Neutrophil (primary cell): ENCODE data around the gene DGCR8.
"Not testable (repeated sequence)": the region's sequence is repeated elsewhere in the genome, so short reads cannot be mapped to it uniquely, and the experiment has no call there.

Source experiments
- H3K27ac ChIP-seq: fragments of 200-600 bp; sonication (generic); 2 replicates; pipeline ENCODE4 v1.5.1; 2016; ENCODE audit warnings: mild to moderate bottlenecking, moderate library complexity
- H3K27me3 ChIP-seq: fragments of 200-600 bp; sonication (generic); 2 replicates; pipeline ENCODE4 v1.6.0; 2016; ENCODE audit warnings: mild to moderate bottlenecking
- H3K36me3 ChIP-seq: fragments of 200-600 bp; sonication (generic); 2 replicates; pipeline ENCODE4 v1.5.1; 2017
- H3K4me1 ChIP-seq, 2 experiments: fragments of 200-600 bp in 1 of 2; sonication (generic) in 1 of 2; 1 replicate in 1 of 2; 2 replicates in 1 of 2; pipeline versions ENCODE4 v1.5.1 to v1.6.1; 2013 to 2016; ENCODE audit warnings: low read depth in 1 of 2, low read length in 1 of 2, mild to moderate bottlenecking in 1 of 2, moderate library complexity in 1 of 2; ENCODE audit not compliant: control insufficient read depth in 1 of 2, insufficient read depth in 1 of 2
- H3K4me3 ChIP-seq, 2 experiments: fragments of 200-600 bp in 1 of 2; sonication (generic) in 1 of 2; 1 replicate in 1 of 2; 2 replicates in 1 of 2; pipeline ENCODE4 v1.5.1; 2013 to 2016; ENCODE audit warnings: low read depth in 1 of 2, low read length in 1 of 2, mild to moderate bottlenecking in 1 of 2, moderate library complexity in 1 of 2
- H3K9me3 ChIP-seq: fragments of 200-600 bp; sonication (generic); 2 replicates; pipeline ENCODE4 v1.5.1; 2016
- CTCF ChIP-seq: fragments of 200-600 bp; sonication (generic); IDR thresholded peaks from 2 replicates; pipeline ENCODE4 v1.5.1; 2016; ENCODE audit warnings: antibody characterized with exemption

DGCR8 gene

GRCh38 chr22:20156042-20156389, 76.0 kb downstream of the DGCR8 start:
- Histone ChIP-seq H3K4me3 (no peak overlapping the region), H3K9me3 (no peaks in the 10 kb centered on the region)

GRCh38 chr22:20156611-20157429, 76.8 kb downstream of the DGCR8 start:
- H3K4me3 ChIP-seq: no peak overlapping the region
- peak; percentile 92 for TF ChIP-seq CTCF

More at GRCh38 chr22:20156042-20156389, 76.0 kb downstream of the DGCR8 start:
- Histone ChIP-seq H3K27me3 (peaks cover 50% of the 10 kb centered on the region), H3K36me3 (no peaks in the 10 kb centered on the region), H3K4me1 (no peaks in the 10 kb centered on the region), H3K27ac (no peak overlapping the region)
- TF ChIP-seq CTCF: no peak

GRCh38 chr22:20157430-20158183, 77.6 kb downstream of the DGCR8 start:
- Histone ChIP-seq H3K4me1 (no peaks in the 10 kb centered on the region), H3K36me3 (no peaks in the 10 kb centered on the region), H3K27me3 (peaks cover 50% of the 10 kb centered on the region), H3K27ac (no peak overlapping the region), H3K4me3 (no peak overlapping the region), H3K9me3 (no peaks in the 10 kb centered on the region)
- TF ChIP-seq CTCF: no peak

More at GRCh38 chr22:20156611-20157429, 76.8 kb downstream of the DGCR8 start:
- Histone ChIP-seq H3K27me3 (peaks cover 50% of the 10 kb centered on the region), H3K27ac (no peak overlapping the region), H3K9me3 (no peaks in the 10 kb centered on the region), H3K4me1 (no peaks in the 10 kb centered on the region), H3K36me3 (no peaks in the 10 kb centered on the region)

GRCh38 chr22:20158391-20159036, 78.5 kb downstream of the DGCR8 start:
- Histone ChIP-seq H3K4me1 (no peaks in the 10 kb centered on the region), H3K27ac (no peak overlapping the region), H3K27me3 (peaks cover 50% of the 10 kb centered on the region), H3K4me3 (no peak overlapping the region), H3K36me3 (no peaks in the 10 kb centered on the region), H3K9me3 (no peaks in the 10 kb centered on the region)
- TF ChIP-seq CTCF: no peak

GRCh38 chr22:20159076-20159475, 79.0 kb downstream of the DGCR8 start:
- Histone ChIP-seq H3K27me3 (peaks cover 46% of the 10 kb centered on the region), H3K27ac (no peak overlapping the region), H3K36me3 (no peaks in the 10 kb centered on the region), H3K4me3 (no peak overlapping the region), H3K9me3 (no peaks in the 10 kb centered on the region), H3K4me1 (no peaks in the 10 kb centered on the region)
- TF ChIP-seq CTCF: no peak

- not testable (repeated sequence) for H3K4me3 ChIP-seq, H3K36me3 ChIP-seq, H3K9me3 ChIP-seq, H3K4me1 ChIP-seq, H3K27ac ChIP-seq
- peaks cover 44% of the 10 kb centered on the region for H3K27me3 ChIP-seq
Observed at GRCh38 chr22:20159531-20159930, 79.5 kb downstream of the DGCR8 start.
